Fibroblast of upper back skin (primary cell): ENCODE data around the gene C11orf68.
"Not testable (repeated sequence)": the region's sequence is repeated elsewhere in the genome, so short reads cannot be mapped to it uniquely, and the experiment has no call there.

Experiments
- DNase-seq: peaks from one replicate; pipeline ENCODE4 v3.0.0-alpha.2; 2013

The C11orf68 gene

DNA sequence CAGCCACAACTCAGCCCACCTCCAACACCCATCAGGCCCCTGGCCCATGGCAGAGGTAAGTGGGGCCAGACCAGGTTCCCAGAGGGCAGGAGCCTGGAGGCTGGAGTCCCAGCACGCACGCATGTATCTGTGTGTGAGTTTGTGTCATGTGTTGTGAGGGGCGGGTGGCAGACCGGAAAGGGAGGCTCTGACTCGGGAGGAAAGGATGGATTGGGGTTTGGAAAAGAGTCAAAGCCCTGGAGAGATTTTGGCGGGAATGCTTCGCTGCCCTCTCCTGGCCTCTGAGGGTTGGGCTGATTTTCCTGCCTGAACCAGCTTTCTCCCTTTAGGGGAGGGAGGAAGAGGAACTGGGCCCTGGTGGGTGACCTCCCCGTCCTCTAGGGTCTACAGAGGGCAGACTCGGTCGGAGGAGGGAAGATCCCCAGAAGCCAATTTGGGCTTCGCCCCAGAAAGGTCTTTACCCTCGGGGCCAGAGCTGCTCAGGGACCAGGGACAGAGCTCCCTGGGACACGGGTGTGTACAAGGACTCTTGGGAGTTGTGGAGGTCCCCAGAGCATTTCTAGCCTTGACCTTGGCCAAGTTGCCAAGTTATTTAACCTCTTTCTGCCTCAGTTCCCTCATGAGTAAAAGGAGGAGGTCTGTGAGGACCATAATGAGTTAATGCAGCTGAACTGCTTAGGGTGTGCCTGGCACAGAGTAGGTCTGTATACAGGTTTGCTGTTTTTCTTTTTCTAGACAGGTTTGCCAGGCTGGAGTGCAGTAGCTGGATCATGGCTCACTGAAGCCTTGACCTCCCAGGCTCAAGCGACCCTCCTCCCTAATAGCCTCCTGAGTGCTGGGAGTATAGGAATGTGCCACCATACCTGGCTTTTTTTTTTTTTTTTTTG lies 6.9 kb downstream of the C11orf68 start:
- peak; percentile 90 for DNase-seq

GRCh38 chr11:65907878-65908277 lies 11.0 kb downstream of the C11orf68 start:
- DNase-seq, result no peak

- DNase-seq, result no peak
Measured at GRCh38 chr11:65906602-65907001, 12.3 kb downstream of the C11orf68 start.

GRCh38 chr11:65903715-65904114 lies 15.1 kb downstream of the C11orf68 start:
- DNase-seq, result no peak

DNA sequence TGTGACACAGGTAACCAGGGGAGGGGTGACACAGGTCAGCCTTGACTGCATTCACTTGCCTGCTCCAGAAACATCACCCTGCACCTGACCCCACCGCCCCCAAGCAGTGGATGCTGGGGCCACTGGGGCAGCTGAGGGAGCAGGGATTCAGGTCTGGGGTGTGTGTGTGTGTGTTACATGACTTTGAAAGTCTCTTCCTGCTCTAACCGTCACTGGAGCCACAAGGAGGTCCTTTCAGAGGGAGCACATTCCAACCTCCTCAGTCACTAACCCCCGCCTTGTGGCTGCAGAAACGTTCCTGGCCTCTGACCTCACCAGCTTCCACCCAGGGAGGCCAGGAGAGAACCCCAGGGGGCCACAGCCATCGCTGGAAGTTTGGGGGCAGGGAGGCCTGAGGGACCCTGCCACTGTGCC lies 15.8 kb downstream of the C11orf68 start:
- DNase-seq, result peak; percentile 89

DNA sequence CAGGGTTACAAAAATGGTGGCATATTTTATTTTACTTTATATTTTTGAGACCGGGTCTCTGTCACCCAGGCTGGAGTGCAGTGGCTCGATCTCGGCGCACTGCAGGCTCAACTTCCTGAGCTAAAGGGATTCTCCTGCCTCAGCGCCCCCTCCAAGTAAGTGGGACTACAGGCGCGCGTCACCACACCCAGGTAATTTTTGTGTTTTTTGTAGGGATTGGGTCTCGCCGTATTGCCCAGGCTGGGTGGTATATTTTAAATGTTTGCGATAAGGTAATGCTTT lies 18.0 kb downstream of the C11orf68 start:
- DNase-seq, result no peak

GRCh38 chr11:65900125-65900898 lies 18.6 kb downstream of the C11orf68 start, which contains the start of gene FOSL1:
TSS of gene FOSL1 (minus strand) at chr11:65900388. CDS start at chr11:65900339, 49 bp downstream.
- DNase-seq, result peak; percentile 93

DNA sequence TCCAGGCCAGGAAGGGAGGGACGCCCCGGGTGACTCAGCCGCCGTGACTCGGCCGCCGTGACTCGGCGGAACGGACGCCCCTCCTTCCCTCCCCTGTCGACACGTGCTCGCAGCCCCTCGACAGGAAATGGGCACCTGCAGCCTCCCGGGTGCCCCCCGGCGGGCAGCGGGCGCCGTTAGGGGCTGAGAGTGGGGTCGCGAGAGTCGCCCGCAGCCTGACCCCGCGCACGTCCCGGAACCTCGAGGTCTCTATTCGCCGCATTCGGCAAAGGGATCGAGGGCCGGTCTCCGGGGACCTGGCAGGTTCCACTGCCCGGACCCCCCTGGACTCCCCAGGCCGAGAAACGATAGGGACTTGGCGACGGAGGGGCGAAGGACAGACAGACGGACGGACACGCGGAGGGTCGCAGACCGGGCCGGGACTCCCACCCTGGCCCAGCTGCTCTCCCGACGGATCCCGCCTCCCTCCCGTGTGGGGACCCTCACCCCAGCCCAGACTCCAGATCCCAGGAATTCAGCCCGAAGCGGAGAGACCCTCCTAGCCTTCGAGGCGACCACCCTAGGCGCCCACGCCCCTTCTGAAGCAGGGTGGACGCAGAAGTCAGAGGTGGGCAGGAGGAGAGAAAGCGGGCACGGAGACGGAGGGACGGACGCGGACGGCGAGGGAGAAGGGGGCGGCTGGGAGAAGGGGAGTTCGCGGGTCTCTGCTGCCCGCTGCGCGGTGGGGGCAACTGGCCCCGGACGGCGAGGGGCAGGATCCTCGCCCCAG lies 19.3 kb downstream of the C11orf68 start:
- peak; percentile 76 for DNase-seq

- DNase-seq, result no peak
Measured at GRCh38 chr11:65898656-65899355, 20.1 kb downstream of the C11orf68 start.

DNA sequence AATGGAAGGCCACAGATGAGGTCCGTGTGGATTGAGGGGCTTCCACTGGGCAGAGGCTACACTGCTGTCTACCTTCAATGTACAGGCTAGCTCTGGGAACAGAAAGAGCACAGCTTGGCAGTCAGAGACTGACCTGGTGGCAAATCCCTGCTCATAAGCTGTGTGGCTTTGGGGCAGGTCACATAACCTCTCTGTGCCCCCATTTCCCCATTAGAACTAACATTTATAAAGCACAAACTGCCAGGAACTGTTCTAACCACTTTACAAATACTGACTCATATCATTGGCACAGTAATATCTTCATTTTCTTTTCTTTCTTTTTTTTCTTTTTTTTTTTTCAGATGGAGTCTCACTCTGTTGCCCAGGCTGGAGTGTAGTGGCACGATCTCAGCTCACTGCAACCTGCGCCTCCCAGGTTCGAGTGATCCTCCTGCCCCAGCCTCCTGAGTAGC lies 21.8 kb downstream of the C11orf68 start:
- DNase-seq, result no peak

- no peak for DNase-seq
Measured at GRCh38 chr11:65896034-65896999, 22.5 kb downstream of the C11orf68 start.

GRCh38 chr11:65895482-65895981 lies 23.3 kb downstream of the C11orf68 start:
- DNase-seq, result no peak

GRCh38 chr11:65894034-65894591 lies 24.7 kb downstream of the C11orf68 start:
- no peak for DNase-seq

DNA sequence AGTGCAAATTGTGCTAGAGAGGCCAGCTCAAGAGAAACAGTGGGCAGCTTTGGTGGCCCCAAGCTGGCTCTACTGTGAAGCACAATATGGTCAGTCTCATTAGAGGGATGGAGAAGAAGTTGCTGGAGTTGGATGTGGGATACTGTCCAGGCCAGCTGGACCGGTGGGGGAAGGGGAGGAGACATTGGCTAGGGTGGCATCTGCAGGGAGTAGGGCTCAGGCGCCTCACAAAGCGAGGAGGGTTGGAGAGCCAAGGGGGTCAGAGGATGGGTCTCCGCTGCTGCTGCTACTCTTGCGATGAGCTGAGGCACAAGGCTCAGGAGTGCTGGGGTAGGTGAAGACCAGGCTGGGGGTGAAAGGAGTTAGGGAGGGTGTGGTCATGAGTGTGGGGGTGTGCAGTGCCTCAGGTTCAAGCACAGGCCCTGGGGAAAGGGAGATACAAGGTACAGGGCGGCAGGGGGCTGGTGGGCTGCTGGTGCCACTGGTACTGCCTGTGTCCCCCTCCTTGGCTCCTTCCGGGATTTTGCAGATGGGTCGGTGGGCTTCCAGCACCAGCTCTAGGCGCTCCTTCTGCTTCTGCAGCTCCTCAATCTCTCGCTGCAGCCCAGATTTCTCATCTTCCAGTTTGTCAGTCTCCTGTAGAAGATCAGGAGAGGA lies 26.1 kb downstream of the C11orf68 start:
- DNase-seq, result no peak

GRCh38 chr11:65892137-65892540 lies 26.7 kb downstream of the C11orf68 start:
- DNase-seq, result not testable (repeated sequence)

GRCh38 chr11:65891219-65892136 lies 27.4 kb downstream of the C11orf68 start:
- DNase-seq, result no peak

GRCh38 chr11:65890324-65891218 lies 28.3 kb downstream of the C11orf68 start, which contains the start of gene CCDC85B:
TSS of gene CCDC85B (plus strand) at chr11:65890673. CDS start at chr11:65890784, 111 bp downstream.
- DNase-seq, result peak; percentile 95
